GM13977 (cell line): ENCODE measurements around the gene MYOG.
A peak's percentile ranks its signal among the peaks of the same experiment; 100 is the strongest.

Experiments
- DNase-seq: peaks from one replicate; pipeline ENCODE4 v3.0.0; 2012; ENCODE audit warnings: low spot score
- in situ Hi-C: fragments of 300-500 bp; cut with MboI; formaldehyde crosslinking; loops from one replicate; pipeline ENCODE4 v1.12.0; 2022; ENCODE audit warnings: low sequenced_read_pairs, low pct_unique_long_range_greater_than_20kb, mixed read lengths, inconsistent platforms; ENCODE audit not compliant: unreplicated experiment
- TF ChIP-seq, protein P1 (sequence below): IDR thresholded peaks from 2 replicates; pipeline ENCODE4 v1.5.1; 2012; ENCODE audit warnings: mild to moderate bottlenecking, control low read depth; ENCODE audit not compliant: insufficient read depth; ENCODE audit errors: extremely low read depth, missing control alignments

Gene MYOG

DNA sequence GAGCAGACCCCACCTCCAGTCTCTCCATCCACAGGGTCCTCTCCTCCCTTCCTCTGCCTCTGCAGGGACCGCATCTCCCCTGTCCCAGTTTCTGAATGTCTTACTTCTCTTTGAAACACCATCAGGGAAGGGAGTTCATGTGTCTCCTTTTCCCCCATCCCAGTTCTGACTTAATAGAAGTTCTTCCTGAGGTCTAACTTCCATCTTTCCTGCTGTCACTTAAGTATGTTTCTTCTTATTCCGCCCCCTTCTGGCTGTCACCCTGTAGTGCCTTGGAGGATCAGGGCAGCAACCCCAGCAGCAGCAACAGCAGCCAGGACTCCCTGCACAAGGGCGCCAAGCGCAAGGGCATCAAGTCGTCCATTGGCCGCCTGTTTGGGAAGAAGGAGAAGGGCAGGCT, 29.3 kb downstream of the MYOG start:
- in situ Hi-C loops, result no loop called here
- TF ChIP-seq, protein P1, sequence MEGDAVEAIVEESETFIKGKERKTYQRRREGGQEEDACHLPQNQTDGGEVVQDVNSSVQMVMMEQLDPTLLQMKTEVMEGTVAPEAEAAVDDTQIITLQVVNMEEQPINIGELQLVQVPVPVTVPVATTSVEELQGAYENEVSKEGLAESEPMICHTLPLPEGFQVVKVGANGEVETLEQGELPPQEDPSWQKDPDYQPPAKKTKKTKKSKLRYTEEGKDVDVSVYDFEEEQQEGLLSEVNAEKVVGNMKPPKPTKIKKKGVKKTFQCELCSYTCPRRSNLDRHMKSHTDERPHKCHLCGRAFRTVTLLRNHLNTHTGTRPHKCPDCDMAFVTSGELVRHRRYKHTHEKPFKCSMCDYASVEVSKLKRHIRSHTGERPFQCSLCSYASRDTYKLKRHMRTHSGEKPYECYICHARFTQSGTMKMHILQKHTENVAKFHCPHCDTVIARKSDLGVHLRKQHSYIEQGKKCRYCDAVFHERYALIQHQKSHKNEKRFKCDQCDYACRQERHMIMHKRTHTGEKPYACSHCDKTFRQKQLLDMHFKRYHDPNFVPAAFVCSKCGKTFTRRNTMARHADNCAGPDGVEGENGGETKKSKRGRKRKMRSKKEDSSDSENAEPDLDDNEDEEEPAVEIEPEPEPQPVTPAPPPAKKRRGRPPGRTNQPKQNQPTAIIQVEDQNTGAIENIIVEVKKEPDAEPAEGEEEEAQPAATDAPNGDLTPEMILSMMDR, result peak; percentile 36
- DNase-seq, result no peak

DNA sequence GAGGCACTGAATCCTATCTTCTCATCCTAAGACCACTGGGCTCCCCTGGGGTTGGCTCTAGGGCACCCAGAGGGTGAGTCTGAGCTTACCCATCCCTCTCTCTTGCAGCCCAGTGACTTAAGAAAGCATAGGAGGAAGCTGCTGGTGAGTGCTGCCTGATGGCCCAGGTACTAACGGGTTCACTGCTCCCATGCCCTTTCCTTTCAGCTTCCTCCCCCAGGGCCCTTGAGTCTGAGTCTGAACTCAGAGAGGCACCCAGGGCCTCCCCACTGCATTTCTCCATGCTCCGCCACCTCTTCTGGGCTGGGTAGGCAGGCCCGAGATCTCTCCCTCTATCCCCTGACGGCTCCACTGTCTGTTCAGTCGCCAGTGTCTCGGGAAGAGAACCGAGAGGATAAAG, 29.8 kb downstream of the MYOG start:
- in situ Hi-C loops, result no loop called here
- no peak for DNase-seq
- TF ChIP-seq, protein P1, result no peak

DNA sequence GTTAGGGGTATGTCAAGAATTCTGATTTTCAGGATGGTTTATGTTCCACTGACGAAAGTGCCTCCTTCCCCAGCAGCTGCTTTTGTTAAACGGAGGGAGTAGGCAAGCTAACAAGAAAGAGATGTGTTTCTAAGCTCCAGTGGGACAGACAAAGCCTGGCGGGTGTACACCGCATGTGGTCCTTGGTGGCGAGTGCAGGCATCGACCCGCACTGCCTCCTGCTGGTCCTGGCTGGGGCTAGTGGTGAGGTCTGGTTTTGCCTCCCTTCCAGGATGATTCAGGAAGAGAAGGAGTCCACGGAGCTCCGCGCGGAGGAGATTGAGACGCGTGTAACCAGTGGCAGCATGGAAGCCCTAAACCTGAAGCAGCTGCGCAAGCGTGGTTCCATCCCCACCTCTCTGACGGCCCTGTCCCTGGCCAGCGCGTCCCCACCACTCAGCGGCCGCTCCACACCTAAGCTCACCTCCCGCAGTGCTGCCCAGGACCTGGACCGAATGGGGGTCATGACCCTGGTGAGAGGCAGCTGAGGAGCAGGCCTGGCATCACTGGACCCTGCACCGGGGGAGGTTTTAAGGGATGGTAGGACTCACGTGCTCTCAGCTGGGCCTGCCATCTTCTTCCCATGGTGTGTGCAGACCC, 30.5 kb downstream of the MYOG start:
- no peak for DNase-seq
- TF ChIP-seq, protein P1, result no peak
- in situ Hi-C loops, result no loop called here

DNA sequence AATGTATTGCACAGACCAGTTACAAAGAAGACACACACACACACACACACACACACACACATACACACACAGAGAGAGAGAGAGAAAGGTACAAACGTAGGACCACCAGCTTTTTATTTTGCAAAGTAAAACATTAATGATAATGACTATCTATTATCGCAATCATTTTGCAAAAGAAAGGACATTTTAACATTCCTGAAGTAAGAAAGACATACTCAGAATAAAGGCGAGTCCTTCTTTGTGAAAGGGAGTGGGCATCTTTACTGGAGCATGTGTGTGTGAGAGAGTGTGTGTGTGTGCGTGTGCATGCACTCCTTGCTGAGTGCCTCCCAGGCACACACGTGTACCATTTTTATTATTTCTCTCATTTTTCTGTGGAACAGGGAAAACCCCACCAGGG, 31.2 kb downstream of the MYOG start:
- in situ Hi-C loops, result no loop called here
- no peak for DNase-seq
- TF ChIP-seq, protein P1, result no peak

DNA sequence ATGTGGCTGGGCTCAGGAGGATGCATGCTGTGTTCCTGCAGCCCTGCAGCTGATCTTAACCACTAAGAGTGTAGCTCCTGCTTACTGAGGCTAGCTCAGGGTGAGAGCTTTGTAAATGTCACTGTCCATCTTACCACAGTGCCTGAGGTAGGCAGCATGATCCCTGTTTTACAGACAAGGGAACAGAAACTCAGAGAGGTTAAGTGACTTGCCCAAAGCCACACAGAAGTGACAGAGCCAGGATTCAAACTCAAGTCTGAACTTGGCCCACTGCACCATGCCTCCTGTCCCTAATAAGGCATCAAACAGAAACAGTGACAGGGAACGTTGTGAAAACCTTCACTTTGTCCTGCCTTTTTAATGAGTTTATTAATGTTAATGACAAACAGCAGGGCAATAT, 31.6 kb downstream of the MYOG start:
- DNase-seq, result no peak
- in situ Hi-C loops, result no loop called here
- TF ChIP-seq, protein P1, result no peak

DNA sequence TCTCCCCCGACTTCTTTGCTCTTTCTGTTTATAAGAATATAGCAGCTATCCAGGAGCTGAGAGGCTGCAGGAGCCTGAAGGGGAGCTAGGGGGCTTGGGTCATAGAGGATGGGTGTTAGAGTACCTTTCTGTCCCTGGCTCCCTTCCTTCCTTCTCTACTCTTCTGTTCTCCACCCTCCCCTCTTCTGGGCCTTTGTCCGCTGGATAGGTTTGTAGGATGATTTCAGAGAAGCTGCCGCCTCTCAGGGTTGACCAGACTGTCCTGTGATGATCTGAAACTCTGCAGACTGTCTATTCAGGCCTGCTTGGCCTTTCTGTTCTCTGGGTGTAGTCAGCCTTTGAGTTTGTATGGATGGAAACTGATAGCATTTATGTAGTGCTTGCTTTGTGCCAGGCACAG, 33.2 kb downstream of the MYOG start:
- no peak for DNase-seq
- TF ChIP-seq, protein P1, result no peak
- in situ Hi-C loops, result no loop called here

DNA sequence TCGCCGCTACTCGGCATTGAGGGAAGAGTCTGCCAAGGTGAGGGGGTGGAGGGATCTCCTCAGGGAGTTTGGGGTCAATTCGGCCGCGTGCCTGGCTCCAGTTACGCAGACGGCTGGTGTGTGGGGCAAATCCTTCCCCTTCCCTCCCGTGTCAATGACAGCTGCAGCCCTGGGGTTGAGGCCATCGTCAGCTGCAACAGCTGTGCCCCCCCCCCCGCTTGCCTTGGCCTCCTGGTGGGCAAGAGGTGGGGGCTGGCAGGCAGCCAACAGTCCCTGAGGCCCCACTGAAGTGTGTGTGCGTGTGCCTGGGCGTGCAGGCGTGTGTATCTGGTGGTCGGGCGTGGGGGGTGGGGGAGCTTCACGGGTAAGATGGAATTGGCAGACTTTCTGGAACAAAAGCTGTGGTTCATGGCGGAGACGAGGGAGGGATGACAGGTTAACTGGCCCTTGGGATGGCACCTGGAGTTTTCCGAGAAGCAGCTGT, 33.9 kb downstream of the MYOG start:
- DNase-seq, result no peak
- TF ChIP-seq, protein P1, result no peak
- in situ Hi-C loops, result no loop called here
